VCaP (cell line): ENCODE results near the gene FHOD3.
A peak's percentile ranks its signal among the peaks of the same experiment; 100 is the strongest.

Experiments used
- H3K27ac ChIP-seq: fragments of 450-650 bp; 2 replicates; pipeline ENCODE4 v1.5.1; 2017
- CTCF ChIP-seq: fragments of 450-650 bp; conservative IDR thresholded peaks from 2 replicates; pipeline ENCODE4 v1.5.1; 2017; ENCODE audit warnings: mild to moderate bottlenecking, moderate library complexity

Gene FHOD3

DNA sequence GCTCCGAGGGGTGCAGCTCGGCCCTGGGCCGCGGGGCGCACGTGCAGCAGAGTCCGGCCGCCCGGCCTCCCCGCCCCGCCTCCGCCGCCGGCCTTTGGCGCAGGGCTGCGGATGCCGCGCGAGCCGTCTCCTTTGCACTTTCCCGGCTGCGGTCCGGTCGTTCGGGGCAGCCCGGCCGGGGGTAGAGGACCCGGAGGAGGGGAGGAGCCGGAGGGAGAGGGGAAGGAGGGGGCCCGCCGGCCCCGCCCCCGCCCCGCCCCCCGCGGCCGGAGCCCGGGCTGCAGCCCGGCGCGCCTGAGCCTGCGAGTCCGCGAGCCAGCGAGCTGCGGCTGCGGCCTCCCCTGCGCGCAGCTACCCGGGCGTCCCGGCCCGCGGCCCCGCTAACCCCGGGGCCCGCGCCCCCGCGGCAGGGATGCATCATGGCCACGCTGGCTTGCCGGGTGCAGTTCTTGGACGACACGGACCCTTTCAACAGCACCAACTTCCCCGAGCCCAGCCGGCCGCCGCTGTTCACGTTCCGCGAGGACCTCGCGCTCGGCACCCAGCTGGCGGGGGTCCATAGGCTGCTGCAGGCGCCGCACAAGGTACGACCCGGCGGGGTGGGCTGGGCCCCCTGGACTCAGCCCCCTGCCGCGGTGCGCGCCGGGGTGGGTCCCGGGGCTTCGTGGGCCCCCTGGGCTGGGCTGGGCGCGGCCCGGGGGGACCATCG is at the start of gene FHOD3:
TSS of gene FHOD3 (plus strand) at position 297 of the 709 bp plus-strand sequence. CDS start at position 420, 123 bp downstream.
- TF ChIP-seq CTCF, result no peak
- peak within 1 kb of the TSS; percentile 88 for H3K27ac ChIP-seq

DNA sequence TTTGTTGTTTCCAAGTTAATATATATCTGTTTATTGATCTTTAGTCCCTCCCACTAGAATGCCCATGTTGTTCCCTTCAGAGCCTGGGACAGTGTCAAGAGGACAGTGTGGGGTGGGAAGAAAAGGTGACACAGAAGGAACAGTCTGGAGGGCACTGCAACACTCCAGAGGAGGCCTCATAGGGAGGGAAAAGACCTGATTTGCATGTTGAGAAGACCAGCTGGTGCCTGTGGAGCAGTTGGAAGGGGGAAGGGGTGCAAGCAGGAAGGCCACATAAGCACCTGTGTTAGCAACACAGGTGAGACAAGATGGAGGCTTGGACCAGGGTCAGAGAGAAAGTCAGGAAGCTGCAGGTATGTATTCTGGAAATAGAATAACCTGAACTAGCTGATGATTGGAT is 48.1 kb upstream of the FHOD3 start:
- TF ChIP-seq CTCF, result no peak
- H3K27ac ChIP-seq, result no peak overlapping the region

GRCh38 chr18:36250827-36251226 is 46.7 kb upstream of the FHOD3 start:
- no peak for TF ChIP-seq CTCF
- no peak overlapping the region for H3K27ac ChIP-seq

DNA sequence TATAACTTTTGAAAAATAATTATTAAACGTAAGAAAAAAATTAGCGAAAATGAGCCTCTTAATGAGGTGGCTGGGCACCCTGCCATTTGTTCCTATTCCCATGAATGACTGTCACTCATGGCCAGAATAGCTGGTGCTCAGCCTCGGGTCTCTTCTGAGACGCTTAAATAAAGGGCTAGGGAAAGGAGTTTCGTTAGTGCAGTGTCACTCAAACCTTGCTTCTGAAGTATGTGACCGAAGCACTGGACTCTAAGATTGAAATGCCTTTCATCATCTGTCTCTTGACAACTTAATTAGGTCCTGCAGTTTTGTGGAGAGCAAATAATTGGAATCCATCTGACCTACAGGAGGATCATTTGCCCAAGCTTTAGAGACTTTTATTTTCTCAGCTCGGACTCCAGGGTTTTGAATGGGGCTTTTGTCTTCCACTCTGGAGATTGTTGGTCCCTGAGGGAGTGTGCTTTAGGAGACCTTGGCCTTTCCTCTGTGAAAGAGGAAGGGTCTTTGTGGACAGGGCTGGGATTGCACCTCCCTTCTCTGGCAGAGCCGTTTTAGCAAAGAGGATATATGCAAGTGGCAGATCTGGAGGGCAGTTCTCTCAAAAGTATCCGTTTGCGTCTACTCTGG is 42.3 kb upstream of the FHOD3 start:
- H3K27ac ChIP-seq, result no peak overlapping the region
- no peak for TF ChIP-seq CTCF

DNA sequence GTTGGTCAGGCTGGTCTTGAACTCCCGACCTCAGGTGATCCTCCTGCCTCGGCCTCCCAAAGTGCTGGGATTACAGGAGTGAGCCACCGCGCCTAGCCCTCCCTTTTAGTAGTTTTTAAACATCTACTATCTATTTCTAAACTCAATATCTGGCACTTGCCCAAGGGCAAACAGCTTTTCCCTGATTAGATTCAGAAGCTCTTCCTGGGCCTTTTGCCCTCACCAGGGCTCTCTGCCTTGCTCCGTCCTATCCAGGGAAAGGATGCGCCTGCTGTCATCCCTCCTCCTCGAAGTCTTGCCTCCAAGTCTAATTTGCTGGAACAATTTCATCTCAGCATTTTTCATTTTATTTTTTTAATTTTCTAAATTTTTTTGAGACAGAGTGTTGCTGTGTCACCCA is 41.4 kb upstream of the FHOD3 start:
- H3K27ac ChIP-seq, result no peak overlapping the region
- TF ChIP-seq CTCF, result no peak

GRCh38 chr18:36262971-36263370 is 34.5 kb upstream of the FHOD3 start:
- H3K27ac ChIP-seq, result no peak overlapping the region
- no peak for TF ChIP-seq CTCF

DNA sequence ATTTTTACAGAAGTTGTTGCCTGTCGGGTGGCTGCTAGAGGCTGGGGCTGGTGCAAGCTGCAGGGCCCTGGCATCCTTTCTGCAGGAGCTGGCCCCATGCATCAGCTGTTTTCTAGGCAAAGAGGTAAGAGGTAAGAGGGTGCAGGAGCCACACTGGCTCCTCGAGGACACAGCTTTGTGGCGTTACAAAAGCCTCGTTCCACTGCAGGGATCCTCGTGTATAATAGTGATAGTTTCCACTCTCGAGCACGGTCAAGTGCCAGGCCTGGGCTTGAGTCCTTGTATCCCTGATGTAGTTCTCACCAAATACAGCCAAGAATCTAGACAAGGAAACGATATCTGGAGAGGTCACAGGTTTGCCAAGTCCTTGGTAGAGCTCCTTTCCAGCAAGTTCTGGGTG is 33.2 kb upstream of the FHOD3 start:
- H3K27ac ChIP-seq, result peak overlapping the region; percentile 67
- TF ChIP-seq CTCF, result no peak
